K562 (cell line): ENCODE data around the gene KIF12. TPM values are rescaled to one million over a fixed set of nuclear protein-coding genes. Genes with fewer than 3 reads are reported as not detected.

Experiments
- ATAC-seq: fragments of 200-7000 bp; cut with Tn5 transposase; 3 replicates; pipeline ENCODE4 v1.9.1; 2020; ENCODE audit warnings: moderate library complexity
- BruUV-seq: library from RNA; stranded (reverse); fragments of 400-500 nt; replicated peaks from 2 replicates; lab custom pipeline; 2021; lab: Mats Ljungman, UMichigan
- CTCF ChIA-PET: fragments of 300-600 bp; formaldehyde crosslinking; extraction: SDS; loops from one replicate; lab custom pipeline; 2021; ENCODE audit warnings: low intra/inter-chr PET ratio; lab: Yijun Ruan, JAX
- POLR2A ChIA-PET: fragments of 300-600, 350-650 bp; sonication (Branson Sonifier 250); formaldehyde crosslinking; extraction: SDS; loops from one replicate; lab custom pipeline; 2021; ENCODE audit warnings: antibody characterized with exemption, inconsistent platforms; lab: Yijun Ruan, JAX
- DNase-seq, 4 experiments: peaks; one replicate each; pipeline versions ENCODE4 v3.0.0 to v3.0.0-alpha.2; 2011 to 2018; ENCODE audit warnings: low spot score in 3 of 4, mixed read lengths in 3 of 4; ENCODE audit errors: extremely low read depth in 1 of 4
- FAIRE-seq: peaks from 2 replicates; lab custom pipeline; 2011; peaks lifted over from hg19 to GRCh38; lab: Jason Lieb, UNC
- H2AFZ ChIP-seq: 2 replicates; pipeline ENCODE4 v1.6.0; 2011; ENCODE audit warnings: low read depth, low read length, control low read depth, inconsistent platforms
- H3K27ac ChIP-seq: fragments of 200-600 bp; 3 replicates; pipeline ENCODE4 v1.8.0; 2011; ENCODE audit warnings: low read depth, mild to moderate bottlenecking, control low read depth, inconsistent platforms, low read length, moderate library complexity, mixed read lengths; ENCODE audit errors: extremely low read depth
- H3K27me3 ChIP-seq, 2 experiments: fragments of 300-600 bp in 1 of 2; 2 replicates in 1 of 2; 3 replicates in 1 of 2; pipeline versions ENCODE4 v1.6.0 to v1.8.0; 2011; ENCODE audit warnings: inconsistent platforms in 2 of 2, low read length in 2 of 2, mild to moderate bottlenecking in 1 of 2, mixed read lengths in 1 of 2, moderate library complexity in 1 of 2; ENCODE audit not compliant: control insufficient read depth in 2 of 2, insufficient read depth in 2 of 2
- H3K36me3 ChIP-seq: fragments of 300-600 bp; 3 replicates; pipeline ENCODE4 v1.8.0; 2011; ENCODE audit warnings: mild to moderate bottlenecking, low read length, inconsistent platforms; ENCODE audit not compliant: control insufficient read depth, insufficient read depth
- H3K4me1 ChIP-seq, 2 experiments: fragments of 200-600 bp in 1 of 2; replicated peaks in 1 of 2; 2 replicates in 1 of 2; 3 replicates in 1 of 2; pipeline versions ENCODE4 v1.5.1 to v1.8.0; 2011; ENCODE audit warnings: inconsistent platforms in 2 of 2, low read length in 2 of 2, mild to moderate bottlenecking in 1 of 2, mixed read lengths in 1 of 2, moderate library complexity in 1 of 2; ENCODE audit not compliant: control insufficient read depth in 2 of 2, insufficient read depth in 2 of 2
- H3K4me2 ChIP-seq: 2 replicates; pipeline ENCODE4 v1.6.1; 2011; ENCODE audit warnings: low read length, control low read depth, inconsistent platforms, mixed read lengths; ENCODE audit not compliant: insufficient read depth
- H3K4me3 ChIP-seq: fragments of 200-600 bp; sonication (generic), shearing (Covaris generic); 2 replicates; pipeline ENCODE4 v1.5.1; 2016; ENCODE audit warnings: control low read depth, inconsistent platforms
- H3K79me2 ChIP-seq: fragments of 200-600 bp; 3 replicates; pipeline ENCODE4 v1.8.0; 2011; ENCODE audit warnings: low read length, inconsistent platforms; ENCODE audit not compliant: control insufficient read depth, insufficient read depth
- H3K9ac ChIP-seq, 2 experiments: 2 replicates each; pipeline versions ENCODE4 v1.6.0 to v1.6.1; 2011; ENCODE audit warnings: low read depth in 2 of 2, low read length in 2 of 2, control low read depth in 1 of 2, inconsistent platforms in 1 of 2, mild to moderate bottlenecking in 1 of 2, mixed read lengths in 1 of 2; ENCODE audit not compliant: insufficient read depth in 1 of 2
- H3K9me1 ChIP-seq: one replicate; pipeline ENCODE4 v1.6.0; 2011; ENCODE audit warnings: inconsistent platforms, mild to moderate bottlenecking, low read length, moderate library complexity; ENCODE audit not compliant: control insufficient read depth, insufficient read depth
- H3K9me3 ChIP-seq: replicated peaks from 2 replicates; pipeline ENCODE4 v1.5.1; 2011; ENCODE audit warnings: low read depth, low read length, inconsistent platforms; ENCODE audit not compliant: control insufficient read depth, insufficient read depth
- H4K20me1 ChIP-seq: replicated peaks from 2 replicates; pipeline ENCODE4 v1.6.1; 2011; ENCODE audit warnings: low read length, inconsistent platforms, mixed read lengths; ENCODE audit not compliant: control insufficient read depth, insufficient read depth
- BCOR ChIP-seq: fragments of 450-650 bp; IDR thresholded peaks from 2 replicates; pipeline ENCODE4 v1.6.1; 2016
- DPF2 ChIP-seq: fragments of 450-650 bp; IDR thresholded peaks from 2 replicates; pipeline ENCODE4 v1.6.1; 2016
- ELF4 ChIP-seq: fragments of 450-650 bp; formaldehyde crosslinking; IDR thresholded peaks from 2 replicates; pipeline ENCODE4 v1.4.0; 2022; ENCODE audit warnings: missing genetic modification characterization
- ETS2 ChIP-seq: IDR thresholded peaks from 2 replicates; pipeline ENCODE4 v1.6.1; 2016; ENCODE audit warnings: borderline replicate concordance, missing genetic modification characterization, mild to moderate bottlenecking, moderate library complexity, missing compliant biosample characterization; ENCODE audit not compliant: poor library complexity, severe bottlenecking
- HSF4 ChIP-seq: fragments of 250-450 bp; sonication (Bioruptor Pico); IDR thresholded peaks from 2 replicates; pipeline ENCODE4 v2.1.2; 2022; ENCODE audit warnings: mild to moderate bottlenecking, moderate library complexity, borderline replicate concordance
- NCOA6 ChIP-seq: fragments of 450-650 bp; IDR thresholded peaks from 2 replicates; pipeline ENCODE4 v1.6.1; 2017; ENCODE audit warnings: mild to moderate bottlenecking
- PML ChIP-seq: IDR thresholded peaks from 2 replicates; pipeline ENCODE4 v1.6.1; 2012; ENCODE audit warnings: low read length, inconsistent platforms
- SMARCA4 ChIP-seq: fragments of 450-650 bp; IDR thresholded peaks from 2 replicates; pipeline ENCODE4 v1.6.1; 2016
- SMARCB1 ChIP-seq: IDR thresholded peaks from 2 replicates; pipeline ENCODE4 v1.6.1; 2011; ENCODE audit warnings: improper control_type of control experiment, low read depth; ENCODE audit not compliant: insufficient read length
- TCFL5 ChIP-seq: fragments of 250-450 bp; sonication (Bioruptor Pico); conservative IDR thresholded peaks from 2 replicates; pipeline ENCODE4 v1.6.1; 2021; ENCODE audit warnings: mild to moderate bottlenecking, moderate library complexity, matching md5 sums
- TFAM ChIP-seq: fragments of 250-450 bp; sonication (Bioruptor Pico); conservative IDR thresholded peaks from 2 replicates; pipeline ENCODE4 v1.5.0; 2021; ENCODE audit warnings: mild to moderate bottlenecking, moderate library complexity
- ZNF431 ChIP-seq: sonication (generic); formaldehyde crosslinking; IDR thresholded peaks from 2 replicates; pipeline ENCODE4 v1.8.0; 2022; ENCODE audit warnings: mild to moderate bottlenecking, missing genetic modification reagents
- ZNF584 ChIP-seq: fragments of 200-800 bp; sonication (Bioruptor generic); IDR thresholded peaks from 2 replicates; pipeline ENCODE4 v1.6.1; 2016; ENCODE audit warnings: low read depth, mild to moderate bottlenecking, missing genetic modification characterization, missing compliant biosample characterization
- WGBS: fragments of 100-300 bp; shearing (Covaris generic); methylation state at CpG from one replicate; pipeline ENCODE4 v1.1.6; 2016; ENCODE audit warnings: low coverage, mixed read lengths; ENCODE audit not compliant: insufficient coverage; ENCODE audit errors: missing lambda C conversion rate; 5-methylcytosine and 5-hydroxymethylcytosine counted together
- in situ Hi-C: fragments of 300-500 bp; cut with MboI; formaldehyde crosslinking; loops from 4 replicates; pipeline ENCODE4 v1.15.0; 2018; ENCODE audit warnings: inconsistent platforms, mixed read lengths
- intact Hi-C: fragments of 100-400 bp; cut with micrococcal nuclease; formaldehyde crosslinking; loops from 2 replicates; pipeline ENCODE4 v1.14.2; 2022
- polyA plus RNA-seq, 8 experiments: library from polyadenylated mRNA; depleted of rRNA in 4 of 8; stranded (reverse) in 5 of 8; unstranded in 3 of 8; fragments of >200 nt; fragmentation: Nextera tagmentation in 2 of 8; fragmentation: Illumina TruSeq in 1 of 8; extraction: Ambion mirVana in 2 of 8; extraction: Trizol in 1 of 8; gene quantifications; 2 replicates each; pipeline versions ENCODE4 v1.2.1 to v1.2.3, GENCODE V29; 2011 to 2014; ENCODE audit warnings: inconsistent platforms in 1 of 8, missing spikeins in 1 of 8
- total RNA-seq, 7 experiments: library from RNA; depleted of rRNA in 6 of 7; stranded (reverse); fragments of >200 nt in 6 of 7; fragmentation: Illumina TruSeq in 2 of 7; extraction: Trizol in 2 of 7; gene quantifications; 2 replicates each; pipeline versions ENCODE4 v1.2.1 to v1.2.3, GENCODE V29; 2011 to 2021; ENCODE audit warnings: low replicate concordance in 1 of 7
- TF ChIP-seq, protein P1 (sequence below): fragments of 450-650 bp; formaldehyde crosslinking; IDR thresholded peaks from 2 replicates; pipeline ENCODE4 v1.4.0; 2022; ENCODE audit warnings: missing genetic modification characterization
- TF ChIP-seq, protein P2 (sequence below), 3 experiments: fragments of 200-800 bp in 1 of 3; sonication (Bioruptor generic) in 1 of 3; sonication (generic) in 1 of 3; formaldehyde crosslinking in 1 of 3; IDR thresholded peaks; 2 replicates each; pipeline versions ENCODE4 v1.6.1 to v1.8.0; 2016 to 2022; ENCODE audit warnings: mild to moderate bottlenecking in 2 of 3, missing compliant biosample characterization in 2 of 3, missing genetic modification characterization in 2 of 3, missing genetic modification reagents in 1 of 3
- TF ChIP-seq, protein P3 (sequence below): sonication (generic); formaldehyde crosslinking; IDR thresholded peaks from 2 replicates; pipeline ENCODE4 v1.8.1; 2023; ENCODE audit warnings: missing genetic modification reagents, mild to moderate bottlenecking, borderline replicate concordance

Gene KIF12
- total and polyA plus RNA-seq, 9 of the 15 experiments (the other 6 are each of a cell fraction or from before 2014, with no cell fraction given): not detected

DNA sequence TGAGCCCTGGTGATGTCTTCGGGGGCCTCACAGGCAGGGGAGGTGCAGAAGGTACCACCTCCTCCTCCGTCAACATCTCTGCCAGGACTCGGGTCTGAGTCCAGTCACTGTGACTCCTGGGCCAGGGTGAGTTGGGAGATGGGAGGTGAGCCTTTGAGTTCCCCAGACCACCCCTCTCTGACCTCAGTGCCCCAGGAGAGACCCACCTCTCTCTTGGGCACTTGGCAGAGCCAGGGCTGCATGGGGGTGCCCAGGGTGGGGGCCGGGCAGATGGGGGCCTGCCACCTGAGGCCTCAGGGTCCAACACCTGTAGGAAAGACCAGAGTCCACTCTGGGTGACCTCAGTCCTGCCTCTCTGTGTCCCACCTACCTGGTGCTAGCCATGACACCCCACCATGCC is 6.8 kb downstream of the KIF12 start (continued):
- no peak for TF ChIP-seq SMARCB1
- no peak for TF ChIP-seq ELF4
- TF ChIP-seq TCFL5: no peak
- no peak for TF ChIP-seq ZNF584 (CRISPR knock-in tag)
- TF ChIP-seq HSF4 (CRISPR knock-in tag): no peak
- TF ChIP-seq, protein P1, sequence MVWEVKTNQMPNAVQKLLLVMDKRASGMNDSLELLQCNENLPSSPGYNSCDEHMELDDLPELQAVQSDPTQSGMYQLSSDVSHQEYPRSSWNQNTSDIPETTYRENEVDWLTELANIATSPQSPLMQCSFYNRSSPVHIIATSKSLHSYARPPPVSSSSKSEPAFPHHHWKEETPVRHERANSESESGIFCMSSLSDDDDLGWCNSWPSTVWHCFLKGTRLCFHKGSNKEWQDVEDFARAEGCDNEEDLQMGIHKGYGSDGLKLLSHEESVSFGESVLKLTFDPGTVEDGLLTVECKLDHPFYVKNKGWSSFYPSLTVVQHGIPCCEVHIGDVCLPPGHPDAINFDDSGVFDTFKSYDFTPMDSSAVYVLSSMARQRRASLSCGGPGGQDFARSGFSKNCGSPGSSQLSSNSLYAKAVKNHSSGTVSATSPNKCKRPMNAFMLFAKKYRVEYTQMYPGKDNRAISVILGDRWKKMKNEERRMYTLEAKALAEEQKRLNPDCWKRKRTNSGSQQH (CRISPR knock-in tag): no peak
- no peak for TF ChIP-seq SMARCA4
- TF ChIP-seq, protein P2, sequence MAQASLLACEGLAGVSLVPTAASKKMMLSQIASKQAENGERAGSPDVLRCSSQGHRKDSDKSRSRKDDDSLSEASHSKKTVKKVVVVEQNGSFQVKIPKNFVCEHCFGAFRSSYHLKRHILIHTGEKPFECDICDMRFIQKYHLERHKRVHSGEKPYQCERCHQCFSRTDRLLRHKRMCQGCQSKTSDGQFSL (CRISPR knock-in tag; IDR thresholded peaks at IDR 0.05): no peak
- TF ChIP-seq, protein P2 (tag; IDR thresholded peaks at IDR 0.05): no peak
- no peak for TF ChIP-seq TFAM (CRISPR knock-in tag)

DNA sequence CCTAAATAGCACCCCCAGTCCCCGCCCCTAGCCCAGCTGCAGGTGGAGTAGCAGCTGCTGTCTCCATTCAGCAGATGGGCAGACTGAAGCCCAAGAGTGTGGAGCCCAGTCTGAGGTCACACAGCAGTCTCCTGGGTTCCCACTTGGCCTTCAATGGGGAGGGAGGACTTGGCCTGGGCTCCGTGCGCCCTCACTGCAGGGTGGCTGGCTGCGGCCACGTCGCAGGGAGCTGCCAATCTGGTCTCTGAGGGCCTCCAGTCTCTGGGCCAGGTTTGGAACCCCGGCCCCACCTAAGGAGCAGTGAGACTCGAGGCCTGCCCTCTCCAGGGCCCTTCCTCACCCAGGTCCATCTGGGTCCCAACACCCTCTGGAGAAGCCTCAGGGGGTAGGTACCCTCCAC is 7.4 kb downstream of the KIF12 start:
- Histone ChIP-seq H3K9ac (no peak overlapping the region), H4K20me1 (no peaks in the 10 kb centered on the region; the same call in 1 of the 2 replicates), H2AFZ (no peak overlapping the region), H3K4me3 (no peak overlapping the region), H3K27me3 (peaks cover 0 to 25% of the 10 kb centered on the region in 2 experiments; a peak in 2 of 5 replicates), H3K79me2 (no peaks in the 10 kb centered on the region), H3K4me2 (no peak overlapping the region), H3K36me3 (no peaks in the 10 kb centered on the region), H3K9me1 (no peaks in the 10 kb centered on the region), H3K27ac (no peak overlapping the region), H3K9me3 (no peaks in the 10 kb centered on the region), H3K4me1 (no peaks in the 10 kb centered on the region)
- in situ Hi-C loops (no loop called here), intact Hi-C loops (no loop called here)
- ATAC-seq (no peak), FAIRE-seq (no peak), DNase-seq (no peak)
- POLR2A ChIA-PET: no interaction called here
- WGBS: 4% methylated on average over 6 of the region's 8 CpGs
- BruUV-seq: no TSS peak
- CTCF ChIA-PET: no interaction called here
- no peak for TF ChIP-seq DPF2
- TF ChIP-seq ZNF431 (CRISPR knock-in tag): no peak
- no peak for TF ChIP-seq BCOR
- no peak for TF ChIP-seq PML
- TF ChIP-seq NCOA6: no peak
- TF ChIP-seq, protein P3, sequence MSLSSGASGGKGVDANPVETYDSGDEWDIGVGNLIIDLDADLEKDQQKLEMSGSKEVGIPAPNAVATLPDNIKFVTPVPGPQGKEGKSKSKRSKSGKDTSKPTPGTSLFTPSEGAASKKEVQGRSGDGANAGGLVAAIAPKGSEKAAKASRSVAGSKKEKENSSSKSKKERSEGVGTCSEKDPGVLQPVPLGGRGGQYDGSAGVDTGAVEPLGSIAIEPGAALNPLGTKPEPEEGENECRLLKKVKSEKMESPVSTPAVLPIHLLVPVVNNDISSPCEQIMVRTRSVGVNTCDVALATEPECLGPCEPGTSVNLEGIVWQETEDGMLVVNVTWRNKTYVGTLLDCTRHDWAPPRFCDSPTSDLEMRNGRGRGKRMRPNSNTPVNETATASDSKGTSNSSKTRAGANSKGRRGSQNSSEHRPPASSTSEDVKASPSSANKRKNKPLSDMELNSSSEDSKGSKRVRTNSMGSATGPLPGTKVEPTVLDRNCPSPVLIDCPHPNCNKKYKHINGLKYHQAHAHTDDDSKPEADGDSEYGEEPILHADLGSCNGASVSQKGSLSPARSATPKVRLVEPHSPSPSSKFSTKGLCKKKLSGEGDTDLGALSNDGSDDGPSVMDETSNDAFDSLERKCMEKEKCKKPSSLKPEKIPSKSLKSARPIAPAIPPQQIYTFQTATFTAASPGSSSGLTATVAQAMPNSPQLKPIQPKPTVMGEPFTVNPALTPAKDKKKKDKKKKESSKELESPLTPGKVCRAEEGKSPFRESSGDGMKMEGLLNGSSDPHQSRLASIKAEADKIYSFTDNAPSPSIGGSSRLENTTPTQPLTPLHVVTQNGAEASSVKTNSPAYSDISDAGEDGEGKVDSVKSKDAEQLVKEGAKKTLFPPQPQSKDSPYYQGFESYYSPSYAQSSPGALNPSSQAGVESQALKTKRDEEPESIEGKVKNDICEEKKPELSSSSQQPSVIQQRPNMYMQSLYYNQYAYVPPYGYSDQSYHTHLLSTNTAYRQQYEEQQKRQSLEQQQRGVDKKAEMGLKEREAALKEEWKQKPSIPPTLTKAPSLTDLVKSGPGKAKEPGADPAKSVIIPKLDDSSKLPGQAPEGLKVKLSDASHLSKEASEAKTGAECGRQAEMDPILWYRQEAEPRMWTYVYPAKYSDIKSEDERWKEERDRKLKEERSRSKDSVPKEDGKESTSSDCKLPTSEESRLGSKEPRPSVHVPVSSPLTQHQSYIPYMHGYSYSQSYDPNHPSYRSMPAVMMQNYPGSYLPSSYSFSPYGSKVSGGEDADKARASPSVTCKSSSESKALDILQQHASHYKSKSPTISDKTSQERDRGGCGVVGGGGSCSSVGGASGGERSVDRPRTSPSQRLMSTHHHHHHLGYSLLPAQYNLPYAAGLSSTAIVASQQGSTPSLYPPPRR: no peak
- no peak for TF ChIP-seq ETS2 (tag)
